Measurements from ENCODE around the gene ZNF507.

- no peak for TF ChIP-seq EZH2 (IDR thresholded peaks at IDR 0.05; ENCODE audit: low read depth, low read length, severe bottlenecking)
- TF ChIP-seq, protein P1, sequence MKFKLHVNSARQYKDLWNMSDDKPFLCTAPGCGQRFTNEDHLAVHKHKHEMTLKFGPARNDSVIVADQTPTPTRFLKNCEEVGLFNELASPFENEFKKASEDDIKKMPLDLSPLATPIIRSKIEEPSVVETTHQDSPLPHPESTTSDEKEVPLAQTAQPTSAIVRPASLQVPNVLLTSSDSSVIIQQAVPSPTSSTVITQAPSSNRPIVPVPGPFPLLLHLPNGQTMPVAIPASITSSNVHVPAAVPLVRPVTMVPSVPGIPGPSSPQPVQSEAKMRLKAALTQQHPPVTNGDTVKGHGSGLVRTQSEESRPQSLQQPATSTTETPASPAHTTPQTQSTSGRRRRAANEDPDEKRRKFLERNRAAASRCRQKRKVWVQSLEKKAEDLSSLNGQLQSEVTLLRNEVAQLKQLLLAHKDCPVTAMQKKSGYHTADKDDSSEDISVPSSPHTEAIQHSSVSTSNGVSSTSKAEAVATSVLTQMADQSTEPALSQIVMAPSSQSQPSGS (IDR thresholded peaks at IDR 0.05; ENCODE audit: low read length) = no peak
- TF ChIP-seq, protein P2, sequence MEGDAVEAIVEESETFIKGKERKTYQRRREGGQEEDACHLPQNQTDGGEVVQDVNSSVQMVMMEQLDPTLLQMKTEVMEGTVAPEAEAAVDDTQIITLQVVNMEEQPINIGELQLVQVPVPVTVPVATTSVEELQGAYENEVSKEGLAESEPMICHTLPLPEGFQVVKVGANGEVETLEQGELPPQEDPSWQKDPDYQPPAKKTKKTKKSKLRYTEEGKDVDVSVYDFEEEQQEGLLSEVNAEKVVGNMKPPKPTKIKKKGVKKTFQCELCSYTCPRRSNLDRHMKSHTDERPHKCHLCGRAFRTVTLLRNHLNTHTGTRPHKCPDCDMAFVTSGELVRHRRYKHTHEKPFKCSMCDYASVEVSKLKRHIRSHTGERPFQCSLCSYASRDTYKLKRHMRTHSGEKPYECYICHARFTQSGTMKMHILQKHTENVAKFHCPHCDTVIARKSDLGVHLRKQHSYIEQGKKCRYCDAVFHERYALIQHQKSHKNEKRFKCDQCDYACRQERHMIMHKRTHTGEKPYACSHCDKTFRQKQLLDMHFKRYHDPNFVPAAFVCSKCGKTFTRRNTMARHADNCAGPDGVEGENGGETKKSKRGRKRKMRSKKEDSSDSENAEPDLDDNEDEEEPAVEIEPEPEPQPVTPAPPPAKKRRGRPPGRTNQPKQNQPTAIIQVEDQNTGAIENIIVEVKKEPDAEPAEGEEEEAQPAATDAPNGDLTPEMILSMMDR (IDR thresholded peaks at IDR 0.05; ENCODE audit: control extremely low read depth in 1 of 3, insufficient read depth in 1 of 3, low read depth in 1 of 3, low read length in 3 of 3) = no peak
Observed at GRCh38 chr19:32406161-32407003, 61.0 kb downstream of the ZNF507 start.
